ENCODE measurements around the gene CD300H.

DNA sequence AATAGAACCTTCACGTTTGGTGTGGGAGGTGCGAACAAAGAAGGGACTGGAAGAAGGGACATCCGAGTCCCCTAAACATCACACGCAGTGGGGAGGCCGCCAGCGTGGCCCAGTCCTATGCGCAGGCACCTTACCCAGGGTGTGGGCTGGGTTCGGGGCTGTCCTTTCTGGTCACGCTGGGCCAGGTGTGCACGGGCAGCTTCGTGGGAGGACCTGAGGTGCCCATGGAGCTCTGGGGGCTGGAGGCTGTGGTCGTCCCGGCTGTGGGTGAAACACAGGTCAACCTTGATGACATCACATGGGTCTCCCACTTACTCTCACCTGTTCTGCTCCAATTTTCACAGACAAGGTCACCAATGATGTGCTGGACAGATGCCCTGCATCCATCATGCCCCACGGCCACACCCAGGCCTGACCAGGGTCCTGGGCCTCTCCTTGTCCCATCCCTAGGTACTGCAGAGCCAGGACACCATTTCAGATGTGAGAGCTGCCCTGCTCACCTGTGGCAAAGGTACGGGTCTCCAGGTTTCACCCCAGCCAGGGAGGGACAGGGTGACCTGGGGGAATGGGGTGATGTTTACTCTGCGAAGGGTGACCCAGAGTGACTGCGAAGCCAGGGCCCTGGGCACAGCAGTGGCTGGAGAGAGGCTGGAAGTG lies 24.5 kb downstream of the CD300H start:
- TF ChIP-seq POLR2A (IDR thresholded peaks at IDR 0.05) = no peak
- TF ChIP-seq, protein P1, sequence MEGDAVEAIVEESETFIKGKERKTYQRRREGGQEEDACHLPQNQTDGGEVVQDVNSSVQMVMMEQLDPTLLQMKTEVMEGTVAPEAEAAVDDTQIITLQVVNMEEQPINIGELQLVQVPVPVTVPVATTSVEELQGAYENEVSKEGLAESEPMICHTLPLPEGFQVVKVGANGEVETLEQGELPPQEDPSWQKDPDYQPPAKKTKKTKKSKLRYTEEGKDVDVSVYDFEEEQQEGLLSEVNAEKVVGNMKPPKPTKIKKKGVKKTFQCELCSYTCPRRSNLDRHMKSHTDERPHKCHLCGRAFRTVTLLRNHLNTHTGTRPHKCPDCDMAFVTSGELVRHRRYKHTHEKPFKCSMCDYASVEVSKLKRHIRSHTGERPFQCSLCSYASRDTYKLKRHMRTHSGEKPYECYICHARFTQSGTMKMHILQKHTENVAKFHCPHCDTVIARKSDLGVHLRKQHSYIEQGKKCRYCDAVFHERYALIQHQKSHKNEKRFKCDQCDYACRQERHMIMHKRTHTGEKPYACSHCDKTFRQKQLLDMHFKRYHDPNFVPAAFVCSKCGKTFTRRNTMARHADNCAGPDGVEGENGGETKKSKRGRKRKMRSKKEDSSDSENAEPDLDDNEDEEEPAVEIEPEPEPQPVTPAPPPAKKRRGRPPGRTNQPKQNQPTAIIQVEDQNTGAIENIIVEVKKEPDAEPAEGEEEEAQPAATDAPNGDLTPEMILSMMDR (IDR thresholded peaks at IDR 0.05) = no peak
- TF ChIP-seq POLR2AphosphoS5 (IDR thresholded peaks at IDR 0.05) = no peak
